GM21737 (cell line): ENCODE results near the gene PDZRN4.

ENCODE experiments used
- ATAC-seq: cut with Tn5 transposase; IDR thresholded peaks from one replicate; pipeline ENCODE4 v1.9.1; 2021; ENCODE audit warnings: mild to moderate bottlenecking, moderate library complexity; ENCODE audit not compliant: unreplicated experiment

Gene PDZRN4

DNA sequence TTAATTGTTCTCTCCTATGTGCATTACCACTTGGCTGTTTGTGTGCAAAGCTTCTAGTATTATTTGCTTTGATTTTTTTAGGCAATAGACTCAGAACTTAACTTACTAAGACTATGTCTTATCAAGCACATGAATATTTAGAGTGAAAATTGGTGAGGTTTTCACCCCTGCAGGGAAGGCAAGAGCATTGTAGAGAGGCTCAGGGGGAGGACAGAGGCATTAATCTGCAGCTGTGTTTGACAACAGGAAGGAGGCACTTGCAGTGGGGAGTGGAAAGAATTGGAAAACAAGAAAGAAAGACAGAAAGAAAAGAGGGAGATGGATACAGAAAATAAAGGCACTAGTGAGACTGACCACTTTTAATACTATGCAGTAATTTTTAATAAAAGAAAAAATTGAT lies 431.6 kb downstream of the PDZRN4 start:
- no peak for ATAC-seq

DNA sequence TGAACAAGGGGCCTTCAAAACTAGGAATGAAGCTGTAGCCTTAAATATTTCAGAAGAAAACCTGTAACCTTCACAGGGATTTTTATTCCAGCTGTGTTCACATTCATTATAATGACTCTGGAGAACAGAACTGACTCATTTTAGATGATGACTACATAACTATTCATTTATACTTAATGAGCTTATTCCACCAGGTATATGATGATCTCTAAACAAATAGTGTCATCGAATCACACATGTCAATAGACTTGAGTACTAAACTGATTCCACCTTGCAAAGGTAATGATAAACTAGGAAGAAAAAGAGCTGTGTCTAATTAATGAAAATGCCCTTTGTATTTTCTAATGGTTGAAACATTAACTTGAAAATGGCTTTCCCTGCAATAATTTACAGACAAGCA lies 433.2 kb downstream of the PDZRN4 start:
- ATAC-seq: no peak
